Subcutaneous adipose tissue (tissue), 4 donors: ENCODE data around the gene CRISPLD2. TPM values are rescaled to one million over a fixed set of nuclear protein-coding genes. Genes with fewer than 3 reads are reported as not detected.

Source experiments
- total RNA-seq, 4 donors: library from RNA; depleted of rRNA; stranded (reverse); fragments of >200 nt; gene quantifications; one replicate each; pipeline ENCODE4 v1.1.0, GENCODE V29; 2016
- TF ChIP-seq, protein P1 (sequence below): fragments of 450-650 bp; IDR thresholded peaks from one replicate; pipeline ENCODE4 v1.5.1; 2016; ENCODE audit warnings: low read depth, mild to moderate bottlenecking, control low read depth, antibody characterized with exemption, moderate library complexity

Gene CRISPLD2
- total RNA-seq, 4 donors from 2014 or later, result 66.0 to 160 (median 116) TPM

DNA sequence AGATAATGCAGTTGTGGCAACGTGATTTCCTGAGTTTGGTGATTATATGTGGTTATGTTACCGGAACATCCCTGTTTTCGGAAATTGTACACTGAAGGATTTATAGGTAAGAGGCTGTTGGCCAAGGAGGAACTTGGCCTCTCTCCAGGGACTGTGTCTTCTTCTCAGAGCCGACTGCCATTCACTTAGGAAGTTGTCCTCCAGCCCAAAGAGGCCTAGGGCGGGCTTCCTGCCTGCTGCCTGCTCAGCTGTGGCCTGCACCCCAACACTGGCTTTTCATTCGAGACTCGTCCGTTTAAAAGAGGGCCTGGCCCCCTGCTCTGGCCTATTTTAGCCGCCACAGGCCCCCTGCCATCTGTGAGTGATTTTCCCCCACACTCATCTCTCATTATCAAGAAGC is 127.2 kb downstream of the CRISPLD2 start:
- TF ChIP-seq, protein P1, sequence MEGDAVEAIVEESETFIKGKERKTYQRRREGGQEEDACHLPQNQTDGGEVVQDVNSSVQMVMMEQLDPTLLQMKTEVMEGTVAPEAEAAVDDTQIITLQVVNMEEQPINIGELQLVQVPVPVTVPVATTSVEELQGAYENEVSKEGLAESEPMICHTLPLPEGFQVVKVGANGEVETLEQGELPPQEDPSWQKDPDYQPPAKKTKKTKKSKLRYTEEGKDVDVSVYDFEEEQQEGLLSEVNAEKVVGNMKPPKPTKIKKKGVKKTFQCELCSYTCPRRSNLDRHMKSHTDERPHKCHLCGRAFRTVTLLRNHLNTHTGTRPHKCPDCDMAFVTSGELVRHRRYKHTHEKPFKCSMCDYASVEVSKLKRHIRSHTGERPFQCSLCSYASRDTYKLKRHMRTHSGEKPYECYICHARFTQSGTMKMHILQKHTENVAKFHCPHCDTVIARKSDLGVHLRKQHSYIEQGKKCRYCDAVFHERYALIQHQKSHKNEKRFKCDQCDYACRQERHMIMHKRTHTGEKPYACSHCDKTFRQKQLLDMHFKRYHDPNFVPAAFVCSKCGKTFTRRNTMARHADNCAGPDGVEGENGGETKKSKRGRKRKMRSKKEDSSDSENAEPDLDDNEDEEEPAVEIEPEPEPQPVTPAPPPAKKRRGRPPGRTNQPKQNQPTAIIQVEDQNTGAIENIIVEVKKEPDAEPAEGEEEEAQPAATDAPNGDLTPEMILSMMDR, result no peak

DNA sequence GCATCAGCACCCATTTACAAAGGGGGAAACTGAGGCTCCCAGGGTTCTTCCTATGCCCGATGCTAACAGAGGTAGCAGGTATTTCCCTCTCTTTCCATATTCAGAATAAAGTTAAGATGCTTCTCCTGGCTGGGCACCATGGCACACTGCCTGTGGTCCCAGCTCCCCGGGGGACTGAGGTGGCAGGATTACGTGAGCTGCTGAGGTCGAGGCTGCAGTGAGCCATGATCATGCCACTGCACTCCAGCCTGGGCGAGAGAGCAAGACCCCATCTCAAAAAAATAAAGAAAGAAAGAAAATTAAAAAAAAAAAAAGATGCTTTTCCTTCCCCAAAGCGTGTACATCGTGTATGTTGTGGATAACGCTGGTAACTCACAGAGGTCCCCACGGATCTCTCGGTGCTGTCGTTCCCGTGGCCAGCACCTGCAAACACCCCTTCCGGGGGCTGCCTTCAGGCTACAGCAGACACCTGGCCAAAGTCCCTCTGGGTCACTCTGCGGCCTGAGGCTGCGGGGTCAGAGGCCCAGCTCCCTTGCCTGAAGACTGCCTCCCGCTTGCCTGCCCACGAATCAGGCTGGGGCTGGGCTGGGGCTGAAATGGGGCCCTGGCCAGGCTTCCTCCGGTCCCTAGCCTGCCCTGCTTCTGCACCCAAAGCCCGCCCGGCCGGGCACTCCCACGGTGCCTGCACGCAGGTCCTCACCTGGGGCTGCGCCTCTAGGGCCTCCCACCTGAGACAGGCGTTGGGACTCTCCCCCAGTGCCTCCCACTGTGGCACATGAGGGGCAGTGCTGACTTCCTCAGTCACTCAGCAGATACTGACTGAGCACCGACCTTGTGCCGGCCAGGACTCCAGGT is 128.4 kb downstream of the CRISPLD2 start:
- TF ChIP-seq, protein P1, result no peak

DNA sequence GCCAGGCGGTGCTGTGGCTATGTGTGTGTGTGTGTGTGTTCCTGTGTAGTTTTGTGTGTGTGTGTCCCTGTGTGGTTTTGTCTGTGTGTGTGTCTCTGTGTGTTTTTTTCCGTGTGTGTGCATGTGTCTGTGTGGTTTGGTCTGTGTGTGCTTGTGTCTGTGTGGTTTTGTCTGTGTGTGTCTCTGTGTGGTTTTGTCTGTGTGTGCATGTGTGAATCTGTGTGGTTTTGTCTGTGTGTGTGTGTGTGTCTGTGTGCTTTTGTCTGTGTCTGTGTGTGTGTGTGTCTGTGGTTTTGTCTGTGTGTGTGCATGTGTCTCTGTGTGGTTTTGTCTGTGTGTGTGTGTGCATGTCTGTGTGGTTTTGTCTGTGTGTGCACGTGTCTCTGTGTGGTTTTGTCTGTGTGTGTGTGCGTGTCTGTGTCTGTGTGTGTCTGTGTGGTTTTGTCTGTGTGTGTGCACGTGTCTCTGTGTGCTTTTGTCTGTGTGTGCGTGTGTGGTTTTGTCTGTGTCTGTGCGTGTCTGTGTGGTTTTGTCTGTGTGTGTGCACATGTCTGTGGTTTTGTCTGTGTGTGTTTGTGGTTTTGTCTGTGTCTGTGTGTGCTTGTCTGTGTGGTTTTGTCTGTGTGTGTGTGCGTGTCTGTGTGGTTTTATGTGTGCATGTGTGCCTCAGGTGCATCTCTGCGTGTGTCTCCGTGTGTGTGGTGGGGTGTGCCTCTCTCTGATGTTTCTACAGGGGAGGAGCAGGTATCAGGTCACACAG is 129.2 kb downstream of the CRISPLD2 start:
- TF ChIP-seq, protein P1, result no peak

DNA sequence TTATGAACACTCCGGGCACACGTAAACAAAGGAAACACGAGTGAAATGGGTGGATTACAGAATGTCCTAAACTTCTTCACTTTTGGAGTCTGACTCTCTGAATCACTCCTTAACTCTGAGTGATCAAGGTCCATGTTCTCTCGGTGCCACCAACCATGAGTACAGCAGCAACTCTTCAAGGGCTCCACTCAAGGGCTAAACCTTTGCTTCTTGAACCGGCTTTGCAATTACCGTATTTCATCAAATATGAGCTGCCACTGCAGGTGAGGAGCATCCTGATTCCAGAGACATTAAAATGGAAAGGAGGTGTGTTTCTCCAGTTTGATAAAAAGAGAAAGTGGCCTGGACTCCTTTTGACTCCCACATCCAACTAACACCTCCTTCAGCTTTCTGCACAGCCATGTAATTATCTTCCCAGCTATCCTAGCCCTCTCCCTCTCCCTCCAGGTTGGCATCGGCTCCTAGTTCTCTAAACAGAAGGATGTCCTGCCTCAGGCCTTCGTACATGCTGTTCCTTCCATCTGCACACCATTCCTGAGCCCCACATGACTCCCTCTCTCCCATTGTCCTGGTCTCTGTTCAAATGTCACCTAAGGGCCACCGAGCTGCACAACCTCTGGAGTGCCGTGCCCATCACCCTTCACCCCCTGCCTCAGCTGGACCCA is 130.1 kb downstream of the CRISPLD2 start:
- TF ChIP-seq, protein P1, result no peak

DNA sequence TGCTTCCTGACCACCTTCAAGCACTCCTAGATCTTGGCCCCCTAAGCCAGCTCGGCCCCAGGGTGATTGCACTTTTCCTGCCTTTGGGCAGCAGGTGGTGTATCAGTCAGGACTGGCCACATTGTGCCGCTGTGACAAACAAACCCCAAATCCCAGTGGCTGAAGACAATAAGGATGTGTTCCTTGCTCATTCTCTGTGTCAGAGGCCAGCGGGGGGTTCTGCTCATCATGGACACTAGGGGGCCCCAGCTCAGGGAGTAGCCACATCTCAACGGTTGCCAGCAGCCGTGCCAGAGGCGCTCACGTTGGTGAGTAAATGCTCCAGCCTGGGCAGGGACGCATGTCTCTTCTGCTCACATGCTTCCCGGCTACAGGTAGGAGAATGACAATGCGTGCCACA is 131.1 kb downstream of the CRISPLD2 start:
- TF ChIP-seq, protein P1, result no peak

DNA sequence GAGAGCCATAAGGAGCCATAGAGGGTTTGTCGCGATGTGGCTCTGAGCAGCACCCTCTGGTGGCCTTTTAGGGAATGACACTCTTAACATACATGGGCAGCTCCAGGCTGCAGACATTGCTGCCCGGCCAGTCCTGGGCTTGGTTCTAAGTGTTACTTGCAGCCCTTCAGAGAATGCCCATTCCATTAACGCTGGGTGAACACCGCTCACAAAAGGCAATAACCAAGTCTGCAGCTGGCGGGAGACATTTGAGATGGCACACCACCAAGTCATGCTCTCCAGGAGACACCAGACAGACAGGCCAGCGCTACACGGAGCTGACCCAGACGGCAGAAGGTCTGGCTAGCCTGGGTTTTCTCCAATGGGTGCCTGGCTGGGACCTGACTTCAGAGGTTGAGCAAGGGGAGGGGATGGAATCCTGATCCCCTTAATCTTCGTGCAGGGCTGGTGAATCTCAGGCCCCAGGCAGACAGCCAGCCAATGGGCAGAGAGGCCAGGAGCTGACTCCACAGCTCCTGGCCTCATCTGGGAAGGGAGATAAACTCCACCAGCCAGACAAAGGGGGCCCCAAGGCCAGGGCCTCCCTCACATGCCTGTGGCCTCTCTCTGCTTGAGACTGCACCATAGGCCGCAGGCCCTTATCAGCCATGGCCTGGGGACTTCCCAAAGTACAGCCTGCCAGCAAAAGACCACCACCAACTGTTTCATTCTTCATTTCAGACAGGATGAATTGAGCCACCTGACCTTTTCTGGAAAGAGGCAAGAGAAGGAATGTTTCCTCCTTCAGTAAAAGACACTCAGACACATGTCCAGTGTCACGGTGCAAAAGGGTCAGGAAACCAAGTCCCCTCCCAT is 132.8 kb downstream of the CRISPLD2 start:
- TF ChIP-seq, protein P1, result no peak
